K562 (cell line): ENCODE results near the gene ICAM1. TPM values are rescaled to one million over a fixed set of nuclear protein-coding genes. Genes with fewer than 3 reads are reported as not detected.

ENCODE experiments used
- ARID3A ChIP-seq: IDR thresholded peaks from 2 replicates; pipeline ENCODE4 v1.6.1; 2012; ENCODE audit warnings: low read depth, low read length, improper control_type of control experiment, borderline replicate concordance
- CHD1 ChIP-seq: fragments of 200-600 bp; sonication (generic); IDR thresholded peaks from one replicate; pipeline ENCODE4 v1.6.1; 2012; ENCODE audit warnings: mild to moderate bottlenecking, moderate library complexity, low read length, inconsistent platforms
- CXXC5 ChIP-seq: fragments of 250-450 bp; sonication (Bioruptor Pico); IDR thresholded peaks from 2 replicates; pipeline ENCODE4 v1.8.0; 2022; ENCODE audit warnings: inconsistent platforms, mild to moderate bottlenecking, moderate library complexity
- ESRRA ChIP-seq: fragments of 450-650 bp; IDR thresholded peaks from 2 replicates; pipeline ENCODE4 v1.6.1; 2014; ENCODE audit warnings: low read depth, mild to moderate bottlenecking, moderate library complexity, borderline replicate concordance
- HEY1 ChIP-seq: fragments of 250-450 bp; sonication (Bioruptor Pico); IDR thresholded peaks from 2 replicates; pipeline ENCODE4 v1.5.0; 2020; ENCODE audit warnings: mild to moderate bottlenecking, moderate library complexity, borderline replicate concordance
- IRF2 ChIP-seq: sonication (generic); formaldehyde crosslinking; IDR thresholded peaks from 2 replicates; pipeline ENCODE4 v1.8.1; 2022; ENCODE audit warnings: mild to moderate bottlenecking, missing genetic modification reagents
- MAFK ChIP-seq: IDR thresholded peaks from 2 replicates; pipeline ENCODE4 v1.6.1; 2011; ENCODE audit warnings: low read length, improper control_type of control experiment
- MLLT1 ChIP-seq, 2 experiments: fragments of 450-650 bp; IDR thresholded peaks; 2 replicates each; pipeline ENCODE4 v1.6.1; 2016
- MXI1 ChIP-seq: IDR thresholded peaks from 2 replicates; pipeline ENCODE4 v1.6.1; 2011; ENCODE audit warnings: low read depth, mild to moderate bottlenecking, improper control_type of control experiment, low read length
- NCOA1 ChIP-seq: fragments of 450-650 bp; IDR thresholded peaks from 2 replicates; pipeline ENCODE4 v1.6.1; 2016; ENCODE audit warnings: low read depth
- NCOA2 ChIP-seq, 2 experiments: fragments of 450-650 bp; IDR thresholded peaks; 2 replicates each; pipeline ENCODE4 v1.6.1; 2018; ENCODE audit warnings: mild to moderate bottlenecking in 2 of 2, moderate library complexity in 1 of 2; ENCODE audit not compliant: partially characterized antibody in 2 of 2
- OTX1 ChIP-seq: fragments of 450-650 bp; formaldehyde crosslinking; IDR thresholded peaks from 2 replicates; pipeline ENCODE4 v1.4.0; 2022; ENCODE audit warnings: mild to moderate bottlenecking
- PHTF2 ChIP-seq: fragments of 250-450 bp; sonication (Bioruptor Pico); IDR thresholded peaks from 2 replicates; pipeline ENCODE4 v1.5.0; 2021; ENCODE audit warnings: mild to moderate bottlenecking
- RHOXF2B ChIP-seq: fragments of 250-450 bp; sonication (Bioruptor Pico); conservative IDR thresholded peaks from 2 replicates; pipeline ENCODE4 v1.5.1; 2021
- TAF9B ChIP-seq: fragments of 450-650 bp; IDR thresholded peaks from 2 replicates; pipeline ENCODE4 v1.6.1; 2018; ENCODE audit warnings: mild to moderate bottlenecking; ENCODE audit not compliant: partially characterized antibody
- TEAD2 ChIP-seq: fragments of 450-650 bp; IDR thresholded peaks from 2 replicates; pipeline ENCODE4 v1.6.1; 2016; ENCODE audit warnings: missing genetic modification characterization, control low read depth, missing compliant biosample characterization
- ZNF174 ChIP-seq: fragments of 250-450 bp; sonication (Bioruptor Pico); IDR thresholded peaks from 2 replicates; pipeline ENCODE4 v1.4.0; 2020; ENCODE audit warnings: mild to moderate bottlenecking
- ZNF212 ChIP-seq: fragments of 450-650 bp; formaldehyde crosslinking; IDR thresholded peaks from 2 replicates; pipeline ENCODE4 v1.4.0; 2020; ENCODE audit warnings: mild to moderate bottlenecking
- ZNF311 ChIP-seq: fragments of 250-450 bp; sonication (Bioruptor Pico); IDR thresholded peaks from 2 replicates; pipeline ENCODE4 v1.4.0; 2020; ENCODE audit warnings: mild to moderate bottlenecking, moderate library complexity
- ZNF41 ChIP-seq: fragments of 250-450 bp; sonication (Bioruptor Pico); conservative IDR thresholded peaks from 2 replicates; pipeline ENCODE4 v1.4.0; 2020; ENCODE audit warnings: mild to moderate bottlenecking
- ZNF764 ChIP-seq: fragments of 250-450 bp; sonication (Bioruptor Pico); IDR thresholded peaks from 2 replicates; pipeline ENCODE4 v1.4.0; 2020; ENCODE audit warnings: low read depth, mild to moderate bottlenecking, moderate library complexity
- polyA plus RNA-seq, 8 experiments: library from polyadenylated mRNA; depleted of rRNA in 4 of 8; stranded (reverse) in 5 of 8; unstranded in 3 of 8; fragments of >200 nt; fragmentation: Nextera tagmentation in 2 of 8; fragmentation: Illumina TruSeq in 1 of 8; extraction: Ambion mirVana in 2 of 8; extraction: Trizol in 1 of 8; gene quantifications; 2 replicates each; pipeline versions ENCODE4 v1.2.1 to v1.2.3, GENCODE V29; 2011 to 2014; ENCODE audit warnings: inconsistent platforms in 1 of 8, missing spikeins in 1 of 8
- total RNA-seq, 7 experiments: library from RNA; depleted of rRNA in 6 of 7; stranded (reverse); fragments of >200 nt in 6 of 7; fragmentation: Illumina TruSeq in 2 of 7; extraction: Trizol in 2 of 7; gene quantifications; 2 replicates each; pipeline versions ENCODE4 v1.2.1 to v1.2.3, GENCODE V29; 2011 to 2021; ENCODE audit warnings: low replicate concordance in 1 of 7
- TF ChIP-seq, protein P1 (sequence below): fragments of 250-450 bp; sonication (Bioruptor Pico); IDR thresholded peaks from 2 replicates; pipeline ENCODE4 v1.8.0; 2022; ENCODE audit warnings: inconsistent platforms
- TF ChIP-seq, protein P2 (sequence below): fragments of 450-650 bp; conservative IDR thresholded peaks from 2 replicates; pipeline ENCODE4 v1.6.1; 2016; ENCODE audit warnings: missing genetic modification characterization, low read depth, mild to moderate bottlenecking, control low read depth, missing compliant biosample characterization

The ICAM1 gene
- total and polyA plus RNA-seq, 9 of the 15 experiments (the other 6 are each of a cell fraction or from before 2014, with no cell fraction given), result 2.3 to 24.4 (median 13.4) TPM

- TF ChIP-seq PHTF2 (CRISPR knock-in tag) (0 out of 2 replicates have a peak, but pooled peaks have one; percentile 61), CXXC5 (peak; percentile 89), NCOA2 (IDR thresholded peaks at IDR 0.05; ENCODE audit: partially characterized antibody in 2 of 2) (no peak), MLLT1 (IDR thresholded peaks at IDR 0.05) (no peak), ZNF174 (CRISPR knock-in tag) (no peak), ESRRA (no peak), NCOA1 (no peak), ZNF41 (CRISPR knock-in tag) (no peak), HEY1 (no peak), ZNF212 (CRISPR knock-in tag) (no peak; the same call in 1 of the 2 replicates), IRF2 (CRISPR knock-in tag) (no peak), ZNF764 (no peak), OTX1 (CRISPR knock-in tag) (no peak), MXI1 (peak; percentile 91), TEAD2 (tag) (no peak), ZNF311 (CRISPR knock-in tag) (no peak), RHOXF2B (no peak), ARID3A (no peak), TAF9B (peak; percentile 53), MAFK (no peak), CHD1 (no peak)
- TF ChIP-seq, protein P1, sequence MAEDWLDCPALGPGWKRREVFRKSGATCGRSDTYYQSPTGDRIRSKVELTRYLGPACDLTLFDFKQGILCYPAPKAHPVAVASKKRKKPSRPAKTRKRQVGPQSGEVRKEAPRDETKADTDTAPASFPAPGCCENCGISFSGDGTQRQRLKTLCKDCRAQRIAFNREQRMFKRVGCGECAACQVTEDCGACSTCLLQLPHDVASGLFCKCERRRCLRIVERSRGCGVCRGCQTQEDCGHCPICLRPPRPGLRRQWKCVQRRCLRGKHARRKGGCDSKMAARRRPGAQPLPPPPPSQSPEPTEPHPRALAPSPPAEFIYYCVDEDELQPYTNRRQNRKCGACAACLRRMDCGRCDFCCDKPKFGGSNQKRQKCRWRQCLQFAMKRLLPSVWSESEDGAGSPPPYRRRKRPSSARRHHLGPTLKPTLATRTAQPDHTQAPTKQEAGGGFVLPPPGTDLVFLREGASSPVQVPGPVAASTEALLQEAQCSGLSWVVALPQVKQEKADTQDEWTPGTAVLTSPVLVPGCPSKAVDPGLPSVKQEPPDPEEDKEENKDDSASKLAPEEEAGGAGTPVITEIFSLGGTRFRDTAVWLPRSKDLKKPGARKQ, result no peak
- TF ChIP-seq, protein P2, sequence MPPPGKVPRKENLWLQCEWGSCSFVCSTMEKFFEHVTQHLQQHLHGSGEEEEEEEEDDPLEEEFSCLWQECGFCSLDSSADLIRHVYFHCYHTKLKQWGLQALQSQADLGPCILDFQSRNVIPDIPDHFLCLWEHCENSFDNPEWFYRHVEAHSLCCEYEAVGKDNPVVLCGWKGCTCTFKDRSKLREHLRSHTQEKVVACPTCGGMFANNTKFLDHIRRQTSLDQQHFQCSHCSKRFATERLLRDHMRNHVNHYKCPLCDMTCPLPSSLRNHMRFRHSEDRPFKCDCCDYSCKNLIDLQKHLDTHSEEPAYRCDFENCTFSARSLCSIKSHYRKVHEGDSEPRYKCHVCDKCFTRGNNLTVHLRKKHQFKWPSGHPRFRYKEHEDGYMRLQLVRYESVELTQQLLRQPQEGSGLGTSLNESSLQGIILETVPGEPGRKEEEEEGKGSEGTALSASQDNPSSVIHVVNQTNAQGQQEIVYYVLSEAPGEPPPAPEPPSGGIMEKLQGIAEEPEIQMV (tag), result no peak
These were observed 18.4 kb downstream of the ICAM1 start (continued) for GRCh38 chr19:10289167-10289835.
